IMR-90 (cell line): ENCODE measurements around the gene SNRPD3. TPM values are rescaled to one million over a fixed set of nuclear protein-coding genes. Genes with fewer than 3 reads are reported as not detected.

Experiments used
- ATAC-seq: fragments of 200-7000 bp; cut with Tn5 transposase; 2 replicates; pipeline ENCODE4 v1.9.1; 2020; ENCODE audit warnings: low read depth, mild to moderate bottlenecking, moderate library complexity
- BruUV-seq: library from RNA; stranded (reverse); fragments of 400-500 nt; replicated peaks from 2 replicates; lab custom pipeline; 2021; lab: Mats Ljungman, UMichigan
- CTCF ChIA-PET: fragments of 300-600 bp; formaldehyde crosslinking; extraction: SDS; loops from one replicate; lab custom pipeline; 2021; ENCODE audit warnings: antibody characterized with exemption; lab: Yijun Ruan, JAX
- POLR2A ChIA-PET: fragments of 300-600 bp; sonication (Branson Sonifier 250); formaldehyde crosslinking; loops from one replicate; lab custom pipeline; 2022; ENCODE audit warnings: antibody characterized with exemption; ENCODE audit not compliant: unreplicated experiment; lab: Charles Lee
- DNase-seq: peaks from one replicate; pipeline ENCODE4 v3.0.0; 2013
- H2AFZ ChIP-seq: replicated peaks from 2 replicates; pipeline ENCODE3; 2013; ENCODE audit warnings: low read length, mild to moderate bottlenecking; ENCODE audit not compliant: poor library complexity
- H2AK5ac ChIP-seq: 2 replicates; pipeline ENCODE4 v1.6.1; 2013; ENCODE audit warnings: low read depth, low read length, inconsistent platforms
- H2AK9ac ChIP-seq: replicated peaks from 2 replicates; pipeline ENCODE3; 2013; ENCODE audit warnings: mild to moderate bottlenecking, low read depth, low read length, moderate library complexity; ENCODE audit not compliant: poor library complexity
- H2BK120ac ChIP-seq: 2 replicates; pipeline ENCODE4 v1.6.1; 2013; ENCODE audit warnings: low read depth, low read length, inconsistent platforms
- H2BK15ac ChIP-seq: 3 replicates; pipeline ENCODE4 v1.6.1; 2013; ENCODE audit warnings: low read depth, low read length, inconsistent platforms
- H2BK20ac ChIP-seq: 2 replicates; pipeline ENCODE4 v1.6.1; 2013; ENCODE audit warnings: low read depth, mild to moderate bottlenecking, inconsistent platforms, low read length, moderate library complexity
- H2BK5ac ChIP-seq: 2 replicates; pipeline ENCODE4 v1.6.1; 2013; ENCODE audit warnings: mild to moderate bottlenecking, low read depth, low read length, inconsistent platforms; ENCODE audit not compliant: poor library complexity, severe bottlenecking
- H3K14ac ChIP-seq: replicated peaks from 2 replicates; pipeline ENCODE4 v1.6.1; 2013; ENCODE audit warnings: low read depth, low read length, inconsistent platforms
- H3K18ac ChIP-seq: 2 replicates; pipeline ENCODE4 v1.6.1; 2013; ENCODE audit warnings: low read depth, low read length, control low read depth
- H3K23ac ChIP-seq: 2 replicates; pipeline ENCODE4 v1.6.1; 2013; ENCODE audit warnings: low read depth, low read length, inconsistent platforms
- H3K27ac ChIP-seq: 2 replicates; pipeline ENCODE4 v1.5.1; 2013; ENCODE audit warnings: mild to moderate bottlenecking, control low read depth, low read length; ENCODE audit not compliant: insufficient read depth
- H3K27me3 ChIP-seq: 2 replicates; pipeline ENCODE4 v1.6.1; 2013; ENCODE audit warnings: low read length; ENCODE audit not compliant: control insufficient read depth, insufficient read depth
- H3K36me3 ChIP-seq: 2 replicates; pipeline ENCODE4 v1.6.1; 2013; ENCODE audit warnings: low read length, mixed read lengths; ENCODE audit not compliant: control insufficient read depth, insufficient read depth
- H3K4ac ChIP-seq: 2 replicates; pipeline ENCODE4 v1.6.1; 2013; ENCODE audit warnings: low read depth, low read length, inconsistent platforms
- H3K4me1 ChIP-seq: 2 replicates; pipeline ENCODE4 v1.6.1; 2013; ENCODE audit warnings: low read length, mixed read lengths; ENCODE audit not compliant: control insufficient read depth, insufficient read depth
- H3K4me2 ChIP-seq: 2 replicates; pipeline ENCODE4 v1.6.1; 2013; ENCODE audit warnings: low read depth, mild to moderate bottlenecking, control low read depth, low read length, moderate library complexity
- H3K4me3 ChIP-seq: 2 replicates; pipeline ENCODE4 v1.5.1; 2013; ENCODE audit warnings: low read depth, mild to moderate bottlenecking, control low read depth, low read length, moderate library complexity; ENCODE audit not compliant: insufficient read depth
- H3K56ac ChIP-seq: 2 replicates; pipeline ENCODE4 v1.6.1; 2013; ENCODE audit warnings: low read length, inconsistent platforms; ENCODE audit not compliant: insufficient read depth; ENCODE audit errors: extremely low read depth
- H3K79me1 ChIP-seq, 2 experiments: 2 replicates each; pipeline ENCODE4 v1.6.1; 2013; ENCODE audit warnings: low read length in 2 of 2, inconsistent platforms in 1 of 2, low read depth in 1 of 2
- H3K9ac ChIP-seq: 2 replicates; pipeline ENCODE4 v1.6.1; 2013; ENCODE audit warnings: low read depth, low read length, control low read depth
- H3K9me1 ChIP-seq: 2 replicates; pipeline ENCODE4 v1.6.1; 2013; ENCODE audit warnings: low read length, inconsistent platforms; ENCODE audit not compliant: insufficient read depth
- H3K9me3 ChIP-seq: 2 replicates; pipeline ENCODE4 v1.6.1; 2013; ENCODE audit warnings: low read length; ENCODE audit not compliant: control insufficient read depth, insufficient read depth
- H4K20me1 ChIP-seq: 2 replicates; pipeline ENCODE4 v1.6.1; 2013; ENCODE audit warnings: low read length, inconsistent platforms; ENCODE audit not compliant: insufficient read depth
- H4K5ac ChIP-seq: 2 replicates; pipeline ENCODE4 v1.6.1; 2013; ENCODE audit warnings: mild to moderate bottlenecking, low read depth, low read length, control low read depth
- H4K8ac ChIP-seq, 2 experiments: 2 replicates each; pipeline ENCODE4 v1.6.1; 2013; ENCODE audit warnings: low read depth in 2 of 2, low read length in 2 of 2, control low read depth in 1 of 2, inconsistent platforms in 1 of 2
- H4K91ac ChIP-seq: 2 replicates; pipeline ENCODE4 v1.6.1; 2013; ENCODE audit warnings: low read depth, low read length, inconsistent platforms; ENCODE audit not compliant: insufficient read depth
- NFE2L2 ChIP-seq: fragments of 150-350 bp; IDR thresholded peaks from 2 replicates; pipeline ENCODE4 v1.6.1; 2016; ENCODE audit warnings: low read depth, mild to moderate bottlenecking, low read length
- RFX5 ChIP-seq: IDR thresholded peaks from 2 replicates; pipeline ENCODE4 v1.8.0; 2012; ENCODE audit warnings: low read depth, mild to moderate bottlenecking, low read length, moderate library complexity
- SMC3 ChIP-seq: fragments of 150-350 bp; IDR thresholded peaks from 2 replicates; pipeline ENCODE4 v1.6.1; 2016; ENCODE audit warnings: low read depth, mild to moderate bottlenecking, antibody characterized with exemption, low read length, moderate library complexity
- WGBS, 2 experiments: methylation state at CpG; one replicate each; pipeline versions ENCODE4 v1.1.5 to v1.1.7; 2013; ENCODE audit warnings: missing lambda C conversion rate in 2 of 2; ENCODE audit not compliant: insufficient read length in 1 of 2; ENCODE audit errors: extremely low coverage in 2 of 2; 5-methylcytosine and 5-hydroxymethylcytosine counted together
- dilution Hi-C: fragments of 300-500 bp; cut with HindIII; formaldehyde crosslinking; loops from one replicate; pipeline ENCODE4 v1.14.3; 2018; ENCODE audit warnings: low sequenced_read_pairs; ENCODE audit not compliant: unreplicated experiment
- in situ Hi-C: fragments of 300-500 bp; cut with MboI; formaldehyde crosslinking; loops from 3 replicates; pipeline ENCODE4 v1.14.3; 2019; ENCODE audit warnings: low sequenced_read_pairs, inconsistent platforms, mixed read lengths
- intact Hi-C: fragments of 100-400 bp; cut with micrococcal nuclease; formaldehyde crosslinking; loops from 2 replicates; pipeline ENCODE4 v1.10.0; 2022
- polyA plus RNA-seq, 3 experiments: library from polyadenylated mRNA; depleted of rRNA; stranded (reverse); fragments of >200 nt; gene quantifications; 2 replicates each; pipeline ENCODE4 v1.2.3, GENCODE V29; 2012; ENCODE audit warnings: low replicate concordance in 1 of 3
- total RNA-seq: library from RNA; depleted of rRNA; stranded (reverse); fragments of >200 nt; gene quantifications from 2 replicates; pipeline ENCODE4 v1.2.3, GENCODE V29; 2012
- TF ChIP-seq, protein P1 (sequence below): fragments of 150-350 bp; IDR thresholded peaks from 2 replicates; pipeline ENCODE4 v1.6.1; 2017; ENCODE audit warnings: mild to moderate bottlenecking, antibody characterized with exemption, low read length, low read depth
- TF ChIP-seq, protein P2 (sequence below): conservative IDR thresholded peaks from 2 replicates; pipeline ENCODE4 v1.5.1; 2012; ENCODE audit warnings: mild to moderate bottlenecking, low read depth, low read length, improper control_type of control experiment

Gene SNRPD3
- total and polyA plus RNA-seq, 2 of the 4 experiments (the other 2 are of a cell fraction): 158 to 283 TPM

DNA sequence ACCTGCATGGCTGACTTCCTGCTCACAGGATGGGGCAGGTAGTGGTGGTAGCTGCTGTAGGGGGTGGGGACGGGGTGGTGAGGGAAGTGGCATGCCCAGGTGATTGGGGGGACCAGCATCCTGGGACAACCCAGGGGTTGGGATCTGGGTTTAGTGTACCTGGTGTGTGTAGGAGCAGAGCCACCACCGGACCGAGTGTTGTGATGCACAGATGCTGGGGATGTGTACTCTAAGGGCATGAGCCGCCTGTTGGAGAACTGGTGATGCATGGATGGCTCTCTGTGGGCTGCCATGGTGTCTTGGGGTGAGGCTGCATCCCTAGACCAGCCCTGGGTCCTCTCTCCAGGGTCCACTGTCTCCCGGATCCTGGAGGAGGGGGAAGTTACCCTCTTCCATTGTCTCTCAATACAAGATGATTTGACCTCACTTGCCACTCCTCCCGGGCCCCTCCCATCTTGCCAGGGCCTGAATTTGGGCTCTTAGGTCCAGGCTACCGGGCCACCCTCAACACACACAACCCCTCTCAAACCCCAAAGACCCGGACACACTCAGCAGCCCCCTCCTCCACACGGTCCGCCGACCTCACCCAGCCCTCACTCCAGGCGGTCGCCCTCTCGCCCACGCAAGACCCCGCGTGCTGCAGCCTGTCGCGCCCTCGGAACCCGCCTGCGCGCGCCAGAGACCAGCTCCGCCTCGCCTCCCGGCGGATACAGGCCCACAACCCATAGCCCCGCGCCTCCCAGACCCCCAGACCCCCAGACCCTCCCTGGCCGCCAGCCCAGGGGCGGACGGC lies 36.5 kb downstream of the SNRPD3 start:
- H3K4me1 ChIP-seq: no peaks in the 10 kb centered on the region
- H4K5ac ChIP-seq: no peak overlapping the region
- dilution Hi-C loops (no loop called here), intact Hi-C loops (no loop called here), in situ Hi-C loops (no loop called here)
- no peaks in the 10 kb centered on the region for H3K9me3 ChIP-seq
- H3K9ac ChIP-seq: peak overlapping the region; percentile 68
- peak overlapping the region; percentile 8 for H2BK5ac ChIP-seq
- H3K23ac ChIP-seq: peak overlapping the region; percentile 17
- H4K20me1 ChIP-seq: no peaks in the 10 kb centered on the region
- no peaks in the 10 kb centered on the region for H3K27me3 ChIP-seq
- peak overlapping the region; percentile 12; the same call in 1 of the 2 replicates for H3K27ac ChIP-seq
- peak overlapping the region; percentile 92 for H2AFZ ChIP-seq
- peak overlapping the region; percentile 72 for H4K91ac ChIP-seq
- peaks cover 0 to 8% of the 10 kb centered on the region in 2 experiments; a peak in 2 of 4 replicates for H3K79me1 ChIP-seq
- peaks cover 14% of the 10 kb centered on the region; the same call in 1 of the 2 replicates for H3K36me3 ChIP-seq
- no peak overlapping the region for H2BK120ac ChIP-seq
- H3K18ac ChIP-seq: no peak overlapping the region
- CTCF ChIA-PET: no interaction called here
- WGBS, 2 experiments: 24% methylated on average over 8 of the region's 33 CpGs; no CpG with 5 or more reads in 1 of the 2 experiments
- H2AK5ac ChIP-seq: no peak overlapping the region
- ATAC-seq (peak; percentile 22), DNase-seq (no peak)
- H3K4ac ChIP-seq: peak overlapping the region; percentile 81
- H3K56ac ChIP-seq: peak overlapping the region; percentile 10; the same call in 1 of the 2 replicates
- H3K4me3 ChIP-seq: peak overlapping the region; percentile 47
- H2BK20ac ChIP-seq: no peak overlapping the region
- peak overlapping the region in 1 of 2 experiments; percentile 44; a peak in 2 of 4 replicates for H4K8ac ChIP-seq
- BruUV-seq: no TSS peak
- H2BK15ac ChIP-seq: no peak overlapping the region; the same call in 2 of the 3 replicates
- H3K4me2 ChIP-seq: peak overlapping the region; percentile 66
- POLR2A ChIA-PET: no interaction called here
- TF ChIP-seq SMC3 (no peak), NFE2L2 (no peak), RFX5 (no peak)
- TF ChIP-seq, protein P1, sequence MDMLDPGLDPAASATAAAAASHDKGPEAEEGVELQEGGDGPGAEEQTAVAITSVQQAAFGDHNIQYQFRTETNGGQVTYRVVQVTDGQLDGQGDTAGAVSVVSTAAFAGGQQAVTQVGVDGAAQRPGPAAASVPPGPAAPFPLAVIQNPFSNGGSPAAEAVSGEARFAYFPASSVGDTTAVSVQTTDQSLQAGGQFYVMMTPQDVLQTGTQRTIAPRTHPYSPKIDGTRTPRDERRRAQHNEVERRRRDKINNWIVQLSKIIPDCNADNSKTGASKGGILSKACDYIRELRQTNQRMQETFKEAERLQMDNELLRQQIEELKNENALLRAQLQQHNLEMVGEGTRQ: no peak
- TF ChIP-seq, protein P2, sequence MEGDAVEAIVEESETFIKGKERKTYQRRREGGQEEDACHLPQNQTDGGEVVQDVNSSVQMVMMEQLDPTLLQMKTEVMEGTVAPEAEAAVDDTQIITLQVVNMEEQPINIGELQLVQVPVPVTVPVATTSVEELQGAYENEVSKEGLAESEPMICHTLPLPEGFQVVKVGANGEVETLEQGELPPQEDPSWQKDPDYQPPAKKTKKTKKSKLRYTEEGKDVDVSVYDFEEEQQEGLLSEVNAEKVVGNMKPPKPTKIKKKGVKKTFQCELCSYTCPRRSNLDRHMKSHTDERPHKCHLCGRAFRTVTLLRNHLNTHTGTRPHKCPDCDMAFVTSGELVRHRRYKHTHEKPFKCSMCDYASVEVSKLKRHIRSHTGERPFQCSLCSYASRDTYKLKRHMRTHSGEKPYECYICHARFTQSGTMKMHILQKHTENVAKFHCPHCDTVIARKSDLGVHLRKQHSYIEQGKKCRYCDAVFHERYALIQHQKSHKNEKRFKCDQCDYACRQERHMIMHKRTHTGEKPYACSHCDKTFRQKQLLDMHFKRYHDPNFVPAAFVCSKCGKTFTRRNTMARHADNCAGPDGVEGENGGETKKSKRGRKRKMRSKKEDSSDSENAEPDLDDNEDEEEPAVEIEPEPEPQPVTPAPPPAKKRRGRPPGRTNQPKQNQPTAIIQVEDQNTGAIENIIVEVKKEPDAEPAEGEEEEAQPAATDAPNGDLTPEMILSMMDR: no peak
- peaks cover 11% of the 10 kb centered on the region for H3K9me1 ChIP-seq
- H2AK9ac ChIP-seq: peak overlapping the region; percentile 35
- peak overlapping the region; percentile 66 for H3K14ac ChIP-seq
